Left lobe of liver (tissue), 2 donors: ENCODE measurements around the gene PTPRD. TPM values are rescaled to one million over a fixed set of nuclear protein-coding genes. Genes with fewer than 3 reads are reported as not detected.
A peak's percentile ranks its signal among the peaks of the same experiment; 100 is the strongest.
"Not testable (repeated sequence)": the region's sequence is repeated elsewhere in the genome, so short reads cannot be mapped to it uniquely, and the experiment has no call there.

Source experiments
- ATAC-seq: fragments of 200-7000 bp; cut with Tn5 transposase; one replicate; pipeline ENCODE4 v1.9.1; 2020; ENCODE audit warnings: mild to moderate bottlenecking, moderate library complexity
- DNase-seq: peaks from one replicate; pipeline ENCODE4 v3.0.0-alpha.2; 2020; ENCODE audit warnings: low spot score
- total RNA-seq: library from RNA; stranded (reverse); gene quantifications from one replicate; pipeline ENCODE4 v1.2.1, GENCODE V29; 2021
- donor health status: DM: no; HTN: no; CAD: no; lungs with moderate emphysema.
- donor health status: DM: no; HTN: yes; CAD: no.

The PTPRD gene
- total RNA-seq, 1 donor from 2014 or later: 29.4 TPM

GRCh38 chr9:8723195-8723594 is 1889.6 kb downstream of the PTPRD start:
- ATAC-seq: no peak
- no peak for DNase-seq

GRCh38 chr9:8719833-8720486 is 1892.8 kb downstream of the PTPRD start:
- no peak for DNase-seq
- no peak for ATAC-seq

- DNase-seq (no peak), ATAC-seq (no peak)
Observed at GRCh38 chr9:8718121-8718725, 1894.6 kb downstream of the PTPRD start.

- no peak for ATAC-seq
- no peak for DNase-seq
Observed at GRCh38 chr9:8717146-8717545, 1895.7 kb downstream of the PTPRD start.

GRCh38 chr9:8715788-8716187 is 1897.0 kb downstream of the PTPRD start:
- ATAC-seq (peak; percentile 62), DNase-seq (no peak)

- DNase-seq: no peak
- ATAC-seq: no peak
Observed at GRCh38 chr9:8713811-8714165, 1899.0 kb downstream of the PTPRD start.

- no peak for ATAC-seq
- DNase-seq: no peak
Observed at GRCh38 chr9:8713149-8713810, 1899.5 kb downstream of the PTPRD start.

GRCh38 chr9:8709731-8710130 is 1903.1 kb downstream of the PTPRD start:
- no peak for ATAC-seq
- no peak for DNase-seq

- ATAC-seq (no peak), DNase-seq (no peak)
Observed at GRCh38 chr9:8708728-8709127, 1904.1 kb downstream of the PTPRD start.

- ATAC-seq: no peak
- no peak for DNase-seq
Observed at GRCh38 chr9:8706998-8707397, 1905.8 kb downstream of the PTPRD start.

GRCh38 chr9:8706531-8706930 is 1906.3 kb downstream of the PTPRD start:
- no peak for ATAC-seq

GRCh38 chr9:8705861-8706260 is 1906.9 kb downstream of the PTPRD start:
- no peak for ATAC-seq
- no peak for DNase-seq

More at GRCh38 chr9:8706531-8706930, 1906.3 kb downstream of the PTPRD start:
- no peak for DNase-seq

GRCh38 chr9:8703904-8704303 is 1908.9 kb downstream of the PTPRD start:
- DNase-seq: no peak

GRCh38 chr9:8701904-8702303 is 1910.9 kb downstream of the PTPRD start:
- ATAC-seq (no peak), DNase-seq (no peak)

More at GRCh38 chr9:8703904-8704303, 1908.9 kb downstream of the PTPRD start:
- no peak for ATAC-seq

- ATAC-seq, DNase-seq: not testable (repeated sequence)
Observed at GRCh38 chr9:8697565-8697964, 1915.2 kb downstream of the PTPRD start.

GRCh38 chr9:8696516-8696915 is 1916.3 kb downstream of the PTPRD start:
- ATAC-seq: no peak
- DNase-seq: no peak

GRCh38 chr9:8694983-8695588 is 1917.7 kb downstream of the PTPRD start:
- no peak for DNase-seq
- ATAC-seq: no peak

GRCh38 chr9:8693464-8693863 is 1919.3 kb downstream of the PTPRD start:
- ATAC-seq (no peak), DNase-seq (no peak)

- ATAC-seq: no peak
Observed at GRCh38 chr9:8686516-8686915, 1926.3 kb downstream of the PTPRD start.

GRCh38 chr9:8685825-8686224 is 1927.0 kb downstream of the PTPRD start:
- ATAC-seq (no peak), DNase-seq (no peak)

More at GRCh38 chr9:8686516-8686915, 1926.3 kb downstream of the PTPRD start:
- no peak for DNase-seq

- no peak for ATAC-seq
- no peak for DNase-seq
Observed at GRCh38 chr9:8684978-8685708, 1927.7 kb downstream of the PTPRD start.
